Right cardiac atrium (tissue), 5 donors: ENCODE results near the gene ECE1. TPM values are rescaled to one million over a fixed set of nuclear protein-coding genes. Genes with fewer than 3 reads are reported as not detected.
A peak's percentile ranks its signal among the peaks of the same experiment; 100 is the strongest.
"Not testable (repeated sequence)": the region's sequence is repeated elsewhere in the genome, so short reads cannot be mapped to it uniquely, and the experiment has no call there.

Source experiments
- ATAC-seq, 2 donors: fragments of 200-7000 bp; cut with Tn5 transposase; one replicate each; pipeline versions ENCODE4 v1.8.0 to v1.9.1; 2020; ENCODE audit warnings: moderate library complexity in 2 of 2, mild to moderate bottlenecking in 1 of 2
- DNase-seq, 3 donors: peaks; one replicate each; pipeline ENCODE4 v3.0.0-alpha.2; 2020
- H3K27ac ChIP-seq: one replicate; pipeline ENCODE4 v1.5.1; 2013; ENCODE audit warnings: mild to moderate bottlenecking, low read length, control low read depth, moderate library complexity
- H3K27me3 ChIP-seq: one replicate; pipeline ENCODE4 v1.6.1; 2013; ENCODE audit not compliant: control insufficient read depth, insufficient read depth
- H3K4me1 ChIP-seq: one replicate; pipeline ENCODE4 v1.6.1; 2013; ENCODE audit warnings: low read length; ENCODE audit not compliant: control insufficient read depth, insufficient read depth
- H3K4me3 ChIP-seq: one replicate; pipeline ENCODE4 v1.5.1; 2013; ENCODE audit warnings: low read length, control low read depth
- H3K9me3 ChIP-seq: one replicate; pipeline ENCODE4 v1.6.1; 2013; ENCODE audit warnings: low read length; ENCODE audit not compliant: control insufficient read depth
- WGBS: extraction: QIAGEN DNeasy Blood & Tissue Kit; methylation state at CpG from one replicate; pipeline ENCODE4 v1.1.7; 2013; 5-methylcytosine and 5-hydroxymethylcytosine counted together
- intact Hi-C, 4 donors: fragments of 100-400 bp; cut with DNase I; formaldehyde crosslinking; loops; one replicate each; pipeline versions ENCODE4 v1.11.0 to v1.14.0; 2022 to 2023
- polyA plus RNA-seq: library from polyadenylated mRNA; stranded (reverse); fragments of 200-250 nt; gene quantifications from one replicate; pipeline ENCODE4 v1.2.3, GENCODE V29; 2013
- total RNA-seq, 4 donors: library from RNA; stranded (reverse); fragmentation: NEBNext Ultra II Directional; extraction: Animal tissue kit (Norgen Biotek cat#: 25700); gene quantifications; one replicate each; pipeline ENCODE4 v1.2.1, GENCODE V29; 2021
- donor health status: healthy with polysubstance abuse.
- donor health status: DM: no; HTN: yes; CAD: no.
- donor health status: DM: no; HTN: no; CAD: no.
- donor health status: DM: no; HTN: yes; CAD: no; lungs with severe emphysema.
- donor health status: DM: yes; HTN: yes; CAD: no.

ECE1 gene
- total and polyA plus RNA-seq, 5 donors: 76.2 to 158 (median 110) TPM

GRCh38 chr1:21192284-21192683 is 98.0 kb downstream of the ECE1 start:
- Histone ChIP-seq H3K27me3 (no peaks in the 10 kb centered on the region), H3K9me3 (no peaks in the 10 kb centered on the region), H3K4me1 (no peaks in the 10 kb centered on the region), H3K4me3 (no peak overlapping the region), H3K27ac (no peak overlapping the region)
- peak; percentile 52 to 60 for ATAC-seq
- intact Hi-C loops: loop anchor here in 3 of 4 donors (10.0 kb wide), 2 partner anchors 197 to 207 kb away; no protein-coding TSS in a partner anchor
- WGBS: 56% methylated on average over 5 of the region's 5 CpGs
- peak in 2 of 3 donors; percentile 25 to 57 for DNase-seq

DNA sequence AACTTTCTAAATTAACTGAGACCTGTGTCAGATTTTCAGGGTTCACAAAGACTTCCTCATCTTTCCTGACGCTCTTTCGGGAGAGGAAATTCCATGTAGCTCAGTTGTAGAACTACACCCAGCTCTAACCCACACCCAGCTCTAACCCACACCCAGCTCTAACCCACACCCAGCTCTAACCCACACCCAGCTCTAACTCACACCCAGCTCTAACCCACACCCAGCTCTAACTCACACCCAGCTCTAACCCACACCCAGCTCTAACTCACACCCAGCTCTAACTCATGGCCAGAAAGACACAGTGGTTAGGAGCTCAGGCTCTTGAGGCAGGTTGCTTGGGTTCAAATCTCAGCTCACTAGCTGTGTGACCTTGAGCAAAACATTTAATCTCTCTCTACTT is 99.5 kb downstream of the ECE1 start:
- H3K4me1 ChIP-seq, H3K27me3 ChIP-seq, DNase-seq, H3K4me3 ChIP-seq, ATAC-seq, H3K27ac ChIP-seq, H3K9me3 ChIP-seq: not testable (repeated sequence)
- WGBS: 52% methylated on average over 2 of the region's 2 CpGs
- intact Hi-C loops: loop anchor here in 3 of 4 donors (10.0 kb wide), 2 partner anchors 196 to 206 kb away; no protein-coding TSS in a partner anchor

GRCh38 chr1:21189906-21190500 is 100.3 kb downstream of the ECE1 start:
- 95% methylated on average over 1 of the region's 1 CpG for WGBS
- Histone ChIP-seq H3K27ac (no peak overlapping the region), H3K9me3 (no peaks in the 10 kb centered on the region), H3K4me1 (no peaks in the 10 kb centered on the region), H3K27me3 (no peaks in the 10 kb centered on the region), H3K4me3 (no peak overlapping the region)
- DNase-seq (no peak), ATAC-seq (no peak)
- intact Hi-C loops: loop anchor here in 3 of 4 donors (10.0 kb wide), 3 partner anchors 75 to 205 kb away; no protein-coding TSS in a partner anchor

GRCh38 chr1:21189421-21189820 is 100.8 kb downstream of the ECE1 start:
- Histone ChIP-seq H3K27me3 (no peaks in the 10 kb centered on the region), H3K4me1 (no peaks in the 10 kb centered on the region), H3K27ac (no peak overlapping the region), H3K9me3 (no peaks in the 10 kb centered on the region), H3K4me3 (no peak overlapping the region)
- ATAC-seq (no peak), DNase-seq (no peak)
- 59% methylated on average over 3 of the region's 3 CpGs for WGBS
- intact Hi-C loops: loop anchor here in 1 of 4 donors (10.0 kb wide), 1 partner anchor 75 kb away; no protein-coding TSS in a partner anchor

GRCh38 chr1:21188235-21188634 is 102.0 kb downstream of the ECE1 start:
- Histone ChIP-seq H3K4me1 (no peaks in the 10 kb centered on the region), H3K27ac (no peak overlapping the region), H3K9me3 (no peaks in the 10 kb centered on the region), H3K4me3 (no peak overlapping the region), H3K27me3 (no peaks in the 10 kb centered on the region)
- DNase-seq (no peak), ATAC-seq (no peak)
- 88% methylated on average over 3 of the region's 3 CpGs for WGBS
- intact Hi-C loops: loop anchor here in 1 of 4 donors (10.0 kb wide), 1 partner anchor 73 kb away; no protein-coding TSS in a partner anchor

GRCh38 chr1:21185221-21185731 is 105.0 kb downstream of the ECE1 start:
- H3K27me3 ChIP-seq: no peaks in the 10 kb centered on the region
- WGBS: 93% methylated on average over 5 of the region's 5 CpGs
- no peaks in the 10 kb centered on the region for H3K9me3 ChIP-seq
- no peak overlapping the region for H3K4me3 ChIP-seq
- intact Hi-C loops: loop anchor here in 1 of 4 donors (10.0 kb wide), 1 partner anchor 70 kb away; no protein-coding TSS in a partner anchor
- no peak overlapping the region for H3K27ac ChIP-seq
- ATAC-seq (no peak), DNase-seq (no peak)
- no peaks in the 10 kb centered on the region for H3K4me1 ChIP-seq

DNA sequence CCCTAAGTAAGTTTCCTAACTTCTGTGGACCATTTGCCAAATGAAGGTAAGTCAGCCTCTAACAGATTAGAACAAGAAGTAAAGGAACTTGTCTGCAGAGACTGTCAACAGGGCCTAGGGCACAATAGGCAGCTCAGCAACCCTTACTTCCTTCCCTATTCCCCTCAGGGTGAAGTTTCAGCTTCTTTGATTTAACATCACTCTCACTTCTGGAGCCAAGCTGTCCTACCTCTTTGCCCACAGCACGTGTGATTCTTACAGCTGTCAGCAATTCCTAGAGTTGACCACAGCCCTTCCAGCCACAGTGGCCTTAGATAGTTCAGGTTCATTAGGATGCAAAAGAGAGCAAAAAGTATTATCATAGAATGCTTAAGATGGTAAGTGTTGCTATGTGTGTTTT is 106.0 kb downstream of the ECE1 start:
- no peaks in the 10 kb centered on the region for H3K4me1 ChIP-seq
- no peak overlapping the region for H3K4me3 ChIP-seq
- ATAC-seq: peak; percentile 41 to 47
- no peak for DNase-seq
- H3K27ac ChIP-seq: no peak overlapping the region
- intact Hi-C loops: loop anchor here in 1 of 4 donors (10.0 kb wide), 1 partner anchor 69 kb away; no protein-coding TSS in a partner anchor
- 19% methylated on average over 1 of the region's 1 CpG for WGBS
- no peaks in the 10 kb centered on the region for H3K9me3 ChIP-seq
- H3K27me3 ChIP-seq: no peaks in the 10 kb centered on the region

GRCh38 chr1:21182181-21182731 is 108.0 kb downstream of the ECE1 start:
- no peak for DNase-seq
- intact Hi-C loops: loop anchor here in 1 of 4 donors (10.0 kb wide), 1 partner anchor 67 kb away; no protein-coding TSS in a partner anchor
- no peak overlapping the region for H3K4me3 ChIP-seq
- no peaks in the 10 kb centered on the region for H3K27me3 ChIP-seq
- WGBS: 85% methylated on average over 7 of the region's 7 CpGs
- ATAC-seq: no peak
- no peak overlapping the region for H3K27ac ChIP-seq
- peaks cover under 1% of the 10 kb centered on the region for H3K4me1 ChIP-seq
- no peaks in the 10 kb centered on the region for H3K9me3 ChIP-seq

- H3K4me3 ChIP-seq, intact Hi-C loops, ATAC-seq, H3K9me3 ChIP-seq, DNase-seq, H3K4me1 ChIP-seq, H3K27me3 ChIP-seq, H3K27ac ChIP-seq: not testable (repeated sequence)
- 96% methylated on average over 16 of the region's 16 CpGs for WGBS
Observed at GRCh38 chr1:21178271-21178670, 112.0 kb downstream of the ECE1 start.

- WGBS: 2% methylated on average over 90 of the region's 90 CpGs
- H3K27ac ChIP-seq: peak within 1 kb of the TSS; percentile 82
- no peaks in the 10 kb centered on the region for H3K27me3 ChIP-seq
- peak within 1 kb of the TSS; percentile 97 for H3K4me3 ChIP-seq
- intact Hi-C loops: no loop called here
- H3K4me1 ChIP-seq: peaks cover 2% of the 10 kb centered on the region
- DNase-seq (peak; percentile 98 to 100 (median 100)), ATAC-seq (peak; percentile 97)
- no peaks in the 10 kb centered on the region for H3K9me3 ChIP-seq
Observed at GRCh38 chr1:21176586-21177555, 113.4 kb downstream of the ECE1 start, which contains the start of gene EIF4G3. EIF4G3 (minus strand) TSS chr1:21176897; CDS start chr1:21002742, 174,155 bp downstream.
